GM23248 (cell line): Measurements from ENCODE around the gene IRF4. TPM values are rescaled to one million over a fixed set of nuclear protein-coding genes. Genes with fewer than 3 reads are reported as not detected.

Experiments
- DNase-seq: peaks from one replicate; pipeline ENCODE4 v3.0.0-alpha.2; 2015
- H2AFZ ChIP-seq: fragments of 200-600 bp; sonication (generic); 2 replicates; pipeline ENCODE4 v1.6.1; 2016; ENCODE audit warnings: antibody characterized with exemption
- H3F3A ChIP-seq: fragments of 200-600 bp; sonication (generic); 2 replicates; pipeline ENCODE4 v1.6.1; 2016; ENCODE audit warnings: mild to moderate bottlenecking, antibody characterized with exemption, mixed run types; ENCODE audit not compliant: insufficient read depth
- H3K27ac ChIP-seq: fragments of 200-600 bp; sonication (generic); 2 replicates; pipeline ENCODE4 v1.5.1; 2016; ENCODE audit warnings: mild to moderate bottlenecking
- H3K27me3 ChIP-seq: fragments of 200-600 bp; sonication (generic); replicated peaks from 2 replicates; pipeline ENCODE4 v1.6.1; 2016; ENCODE audit warnings: mild to moderate bottlenecking; ENCODE audit not compliant: insufficient read depth
- H3K36me3 ChIP-seq: fragments of 200-600 bp; sonication (generic); 2 replicates; pipeline ENCODE4 v1.6.1; 2016; ENCODE audit warnings: low read depth, mild to moderate bottlenecking
- H3K4me1 ChIP-seq: fragments of 200-600 bp; sonication (generic); 2 replicates; pipeline ENCODE4 v1.6.1; 2016; ENCODE audit warnings: mild to moderate bottlenecking; ENCODE audit not compliant: insufficient read depth
- H3K4me2 ChIP-seq: fragments of 200-600 bp; sonication (generic); one replicate; pipeline ENCODE4 v1.6.1; 2016; ENCODE audit warnings: mild to moderate bottlenecking; ENCODE audit not compliant: unreplicated experiment
- H3K4me3 ChIP-seq: fragments of 200-600 bp; sonication (generic); 2 replicates; pipeline ENCODE4 v1.5.1; 2016; ENCODE audit warnings: mild to moderate bottlenecking
- H3K79me2 ChIP-seq: fragments of 200-600 bp; sonication (generic); 2 replicates; pipeline ENCODE4 v1.6.1; 2016; ENCODE audit warnings: mild to moderate bottlenecking; ENCODE audit not compliant: insufficient read depth
- H3K9ac ChIP-seq: fragments of 200-600 bp; sonication (generic); 2 replicates; pipeline ENCODE4 v1.6.1; 2016; ENCODE audit warnings: mild to moderate bottlenecking
- H3K9me2 ChIP-seq: fragments of 200-600 bp; sonication (generic); 2 replicates; pipeline ENCODE4 v1.6.1; 2016; ENCODE audit warnings: mixed run types, mild to moderate bottlenecking, moderate library complexity; ENCODE audit not compliant: insufficient read depth
- H3K9me3 ChIP-seq: fragments of 200-600 bp; sonication (generic); one replicate; pipeline ENCODE4 v1.6.1; 2017; ENCODE audit warnings: low read depth
- H4K20me1 ChIP-seq: fragments of 200-600 bp; sonication (generic); 2 replicates; pipeline ENCODE4 v1.6.0; 2016; ENCODE audit not compliant: insufficient read depth
- EZH2 ChIP-seq: fragments of 200-600 bp; sonication (generic); IDR thresholded peaks from 2 replicates; pipeline ENCODE4 v1.6.1; 2018; ENCODE audit warnings: antibody characterized with exemption, mild to moderate bottlenecking; ENCODE audit not compliant: insufficient read depth, poor library complexity, severe bottlenecking
- EZH2phosphoT487 ChIP-seq: fragments of 200-600 bp; sonication (generic); IDR thresholded peaks from 2 replicates; pipeline ENCODE4 v1.6.1; 2018; ENCODE audit warnings: antibody characterized with exemption, moderate library complexity, mild to moderate bottlenecking, low read depth; ENCODE audit not compliant: insufficient read depth
- WGBS, 2 experiments: methylation state at CpG; one replicate each; pipeline ENCODE4 v1.1.6; 2015 to 2017; ENCODE audit warnings: low lambda C conversion rate in 2 of 2, low coverage in 1 of 2; ENCODE audit errors: missing lambda C conversion rate in 2 of 2; 5-methylcytosine and 5-hydroxymethylcytosine counted together
- in situ Hi-C: fragments of 300-500 bp; cut with MboI; formaldehyde crosslinking; loops from 2 replicates; pipeline ENCODE4 v1.15.0; 2020
- polyA plus RNA-seq: library from polyadenylated mRNA; unstranded; fragments of >200 nt; fragmentation: Nextera tagmentation; extraction: Ambion mirVana; gene quantifications from 2 replicates; pipeline ENCODE4 v1.2.1, GENCODE V29; 2016
- total RNA-seq: library from RNA; depleted of rRNA; stranded (reverse); fragments of >200 nt; shearing (Covaris generic); gene quantifications from 2 replicates; pipeline ENCODE4 v1.2.3, GENCODE V29; 2014

IRF4 gene
- total and polyA plus RNA-seq, 2 experiments from 2014 or later: 0.23 TPM; not detected in 1

- Histone ChIP-seq H3K79me2 (no peaks in the 10 kb centered on the region), H3F3A (no peaks in the 10 kb centered on the region), H3K4me3 (no peak overlapping the region), H3K27me3 (peaks cover 80% of the 10 kb centered on the region), H3K4me2 (no peak overlapping the region), H3K9me3 (no peaks in the 10 kb centered on the region), H3K4me1 (no peaks in the 10 kb centered on the region), H3K9me2 (no peaks in the 10 kb centered on the region), H3K9ac (no peak overlapping the region), H2AFZ (no peak overlapping the region), H3K36me3 (no peaks in the 10 kb centered on the region), H4K20me1 (no peaks in the 10 kb centered on the region), H3K27ac (no peak overlapping the region)
- in situ Hi-C loops: no loop called here
- 42 to 44% methylated on average over 10 of the region's 10 CpGs for WGBS, 2 experiments
- DNase-seq: no peak
- TF ChIP-seq EZH2phosphoT487 (no peak), EZH2 (no peak)
Measured at GRCh38 chr6:395432-396125, 4.0 kb downstream of the IRF4 start.

- Histone ChIP-seq H3K9me2 (no peaks in the 10 kb centered on the region), H2AFZ (no peak overlapping the region), H3K9ac (no peak overlapping the region), H3K27me3 (peaks cover 74% of the 10 kb centered on the region), H3K9me3 (no peaks in the 10 kb centered on the region), H3K79me2 (no peaks in the 10 kb centered on the region), H3K4me1 (no peaks in the 10 kb centered on the region), H3K27ac (no peak overlapping the region), H3F3A (no peaks in the 10 kb centered on the region), H3K36me3 (no peaks in the 10 kb centered on the region), H3K4me3 (no peak overlapping the region), H3K4me2 (no peak overlapping the region), H4K20me1 (no peaks in the 10 kb centered on the region)
- in situ Hi-C loops: no loop called here
- no peak for DNase-seq
- WGBS, 2 experiments: 4 to 9% methylated on average over 6 of the region's 6 CpGs
- TF ChIP-seq EZH2 (no peak), EZH2phosphoT487 (no peak)
Measured at GRCh38 chr6:396126-396520, 4.6 kb downstream of the IRF4 start.

- in situ Hi-C loops: no loop called here
- WGBS, 2 experiments: 74 to 76% methylated on average over 12 to 13 of the region's 13 CpGs
- Histone ChIP-seq H3K9me3 (no peaks in the 10 kb centered on the region), H3K9ac (no peak overlapping the region), H3F3A (no peaks in the 10 kb centered on the region), H3K27ac (no peak overlapping the region), H4K20me1 (no peaks in the 10 kb centered on the region), H3K79me2 (no peaks in the 10 kb centered on the region), H3K4me2 (no peak overlapping the region), H3K27me3 (peaks cover 66% of the 10 kb centered on the region), H3K36me3 (no peaks in the 10 kb centered on the region), H2AFZ (no peak overlapping the region), H3K4me1 (no peaks in the 10 kb centered on the region), H3K4me3 (no peak overlapping the region), H3K9me2 (no peaks in the 10 kb centered on the region)
- DNase-seq: no peak
- TF ChIP-seq EZH2phosphoT487: no peak
- no peak for TF ChIP-seq EZH2
Measured at GRCh38 chr6:397056-397455, 5.5 kb downstream of the IRF4 start.

GRCh38 chr6:397604-398003 is 6.1 kb downstream of the IRF4 start:
- DNase-seq: no peak
- Histone ChIP-seq H3K9me3 (no peaks in the 10 kb centered on the region), H3K9ac (no peak overlapping the region), H2AFZ (no peak overlapping the region), H3K79me2 (no peaks in the 10 kb centered on the region), H3K27ac (no peak overlapping the region), H3F3A (no peaks in the 10 kb centered on the region), H3K9me2 (no peaks in the 10 kb centered on the region), H3K4me3 (no peak overlapping the region), H3K27me3 (peaks cover 60% of the 10 kb centered on the region), H3K4me1 (no peaks in the 10 kb centered on the region), H4K20me1 (no peaks in the 10 kb centered on the region), H3K36me3 (no peaks in the 10 kb centered on the region), H3K4me2 (no peak overlapping the region)
- TF ChIP-seq EZH2 (no peak), EZH2phosphoT487 (no peak)
- in situ Hi-C loops: no loop called here
- WGBS, 2 experiments: 43 to 55% methylated on average over 5 of the region's 5 CpGs
